Mammary epithelial cell (primary cell): ENCODE data around the gene LGMN.

Source experiments
- EZH2 ChIP-seq: IDR thresholded peaks from 2 replicates; pipeline ENCODE4 v1.6.1; 2012; ENCODE audit warnings: low read length, inconsistent platforms, borderline replicate concordance
- TF ChIP-seq, protein P1 (sequence below), 2 donors: IDR thresholded peaks in 1 of 2; conservative IDR thresholded peaks in 1 of 2; 2 replicates each; pipeline ENCODE4 v1.5.1; 2011 to 2012; ENCODE audit warnings: inconsistent platforms in 2 of 2, low read length in 2 of 2, mild to moderate bottlenecking in 2 of 2, control low read depth in 1 of 2, low read depth in 1 of 2; ENCODE audit not compliant: insufficient read depth in 1 of 2; ENCODE audit errors: extremely low read depth in 1 of 2

DNA sequence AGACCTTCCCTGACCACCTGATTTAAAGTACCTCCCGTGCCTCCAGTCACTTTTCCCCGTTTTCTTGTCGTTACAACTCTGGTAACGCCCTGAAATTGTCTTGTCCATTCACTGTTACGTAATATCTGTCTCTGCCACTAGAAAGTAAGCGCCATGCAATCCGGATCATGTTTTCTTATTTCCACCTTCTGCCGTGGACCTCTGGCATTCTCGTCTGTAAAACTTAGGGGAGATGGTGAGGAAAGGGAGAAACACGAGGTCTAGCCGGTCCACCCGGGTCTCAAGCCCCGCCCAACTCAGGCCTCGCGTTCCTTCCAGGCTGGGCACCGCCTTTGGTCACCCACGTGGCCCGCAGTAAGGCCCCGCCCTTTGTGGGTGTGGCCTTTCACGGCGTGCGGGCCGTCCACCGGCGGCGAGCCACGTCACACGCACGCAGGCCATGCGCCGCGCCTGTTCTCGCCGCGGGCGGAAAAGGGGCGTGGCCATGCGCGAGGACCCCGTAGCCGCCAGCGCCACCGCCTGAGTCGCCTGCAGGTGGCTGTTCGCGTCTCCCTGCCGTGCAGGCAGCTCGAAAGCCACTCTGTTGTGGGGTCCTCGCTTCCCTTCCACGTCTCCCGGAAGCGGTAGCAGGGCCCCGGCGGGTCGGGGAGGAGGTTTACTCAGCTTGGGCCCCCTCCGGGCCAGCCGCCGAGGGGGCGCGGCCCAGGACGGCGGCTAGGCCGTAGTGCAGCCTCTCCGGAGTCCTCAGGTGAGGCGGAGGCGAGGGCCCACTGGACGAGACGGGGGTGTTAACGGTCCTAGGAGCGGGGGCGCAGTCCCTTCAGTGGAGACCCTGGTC, 45.5 kb upstream of the LGMN start, which contains the start of gene GOLGA5:
- TF ChIP-seq, protein P1, sequence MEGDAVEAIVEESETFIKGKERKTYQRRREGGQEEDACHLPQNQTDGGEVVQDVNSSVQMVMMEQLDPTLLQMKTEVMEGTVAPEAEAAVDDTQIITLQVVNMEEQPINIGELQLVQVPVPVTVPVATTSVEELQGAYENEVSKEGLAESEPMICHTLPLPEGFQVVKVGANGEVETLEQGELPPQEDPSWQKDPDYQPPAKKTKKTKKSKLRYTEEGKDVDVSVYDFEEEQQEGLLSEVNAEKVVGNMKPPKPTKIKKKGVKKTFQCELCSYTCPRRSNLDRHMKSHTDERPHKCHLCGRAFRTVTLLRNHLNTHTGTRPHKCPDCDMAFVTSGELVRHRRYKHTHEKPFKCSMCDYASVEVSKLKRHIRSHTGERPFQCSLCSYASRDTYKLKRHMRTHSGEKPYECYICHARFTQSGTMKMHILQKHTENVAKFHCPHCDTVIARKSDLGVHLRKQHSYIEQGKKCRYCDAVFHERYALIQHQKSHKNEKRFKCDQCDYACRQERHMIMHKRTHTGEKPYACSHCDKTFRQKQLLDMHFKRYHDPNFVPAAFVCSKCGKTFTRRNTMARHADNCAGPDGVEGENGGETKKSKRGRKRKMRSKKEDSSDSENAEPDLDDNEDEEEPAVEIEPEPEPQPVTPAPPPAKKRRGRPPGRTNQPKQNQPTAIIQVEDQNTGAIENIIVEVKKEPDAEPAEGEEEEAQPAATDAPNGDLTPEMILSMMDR (conservative IDR thresholded peaks at IDR 0.05 in 1 of 2, IDR thresholded peaks at IDR 0.05 in 1 of 2; ENCODE audit: extremely low read depth in 1 of 2, insufficient read depth in 1 of 2, low read depth in 1 of 2, low read length in 2 of 2): no peak
- no peak for TF ChIP-seq EZH2
